H9 (cell line): Measurements from ENCODE around the gene CCDC12. TPM values are rescaled to one million over a fixed set of nuclear protein-coding genes. Genes with fewer than 3 reads are reported as not detected.
A peak's percentile ranks its signal among the peaks of the same experiment; 100 is the strongest.

Experiments
- DNase-seq: peaks from one replicate; pipeline ENCODE4 v3.0.0-alpha.2; 2017
- H2AFZ ChIP-seq: one replicate; pipeline ENCODE4 v1.6.1; 2013; ENCODE audit warnings: mild to moderate bottlenecking, low read length, control low read depth, moderate library complexity
- H2AK5ac ChIP-seq: 2 replicates; pipeline ENCODE4 v1.6.1; 2013; ENCODE audit warnings: low read length, control low read depth, mixed read lengths; ENCODE audit not compliant: insufficient read length
- H2BK120ac ChIP-seq: one replicate; pipeline ENCODE4 v1.6.1; 2013; ENCODE audit warnings: low read depth, mild to moderate bottlenecking, low read length, control low read depth, inconsistent platforms; ENCODE audit not compliant: poor library complexity, severe bottlenecking
- H2BK12ac ChIP-seq: 2 replicates; pipeline ENCODE4 v1.6.1; 2013; ENCODE audit warnings: low read length, control low read depth, mixed read lengths, low read depth; ENCODE audit not compliant: insufficient read length
- H2BK15ac ChIP-seq: 2 replicates; pipeline ENCODE4 v1.6.1; 2013; ENCODE audit warnings: low read depth, low read length, control low read depth
- H2BK20ac ChIP-seq: one replicate; pipeline ENCODE4 v1.6.1; 2013; ENCODE audit warnings: low read depth, mild to moderate bottlenecking, low read length, control low read depth, inconsistent platforms; ENCODE audit not compliant: poor library complexity, severe bottlenecking
- H2BK5ac ChIP-seq: 2 replicates; pipeline ENCODE4 v1.6.1; 2013; ENCODE audit warnings: low read length, control low read depth, mixed read lengths; ENCODE audit not compliant: insufficient read length
- H3K14ac ChIP-seq: 2 replicates; pipeline ENCODE4 v1.6.1; 2013; ENCODE audit warnings: low read length, control low read depth; ENCODE audit not compliant: insufficient read depth
- H3K18ac ChIP-seq: 2 replicates; pipeline ENCODE4 v1.6.1; 2013; ENCODE audit warnings: low read depth, mild to moderate bottlenecking, mixed read lengths, low read length, control low read depth; ENCODE audit not compliant: insufficient read length
- H3K23ac ChIP-seq: 2 replicates; pipeline ENCODE4 v1.6.1; 2013; ENCODE audit warnings: low read length, control low read depth, mixed read lengths, low read depth; ENCODE audit not compliant: insufficient read length
- H3K23me2 ChIP-seq: 2 replicates; pipeline ENCODE4 v1.6.1; 2013; ENCODE audit warnings: low read depth, mild to moderate bottlenecking, mixed read lengths, low read length, control low read depth; ENCODE audit not compliant: insufficient read length, poor library complexity, severe bottlenecking
- H3K27ac ChIP-seq: 2 replicates; pipeline ENCODE4 v1.5.1; 2013; ENCODE audit warnings: low read length, control low read depth, mixed read lengths, low read depth; ENCODE audit not compliant: insufficient read length
- H3K27me3 ChIP-seq: 2 replicates; pipeline ENCODE4 v1.6.1; 2013; ENCODE audit warnings: low read length, control low read depth, inconsistent platforms; ENCODE audit not compliant: insufficient read depth
- H3K4ac ChIP-seq: 2 replicates; pipeline ENCODE4 v1.6.1; 2013; ENCODE audit warnings: low read depth, mild to moderate bottlenecking, control low read depth, inconsistent platforms, low read length, moderate library complexity
- H3K4me1 ChIP-seq: 2 replicates; pipeline ENCODE4 v1.6.1; 2013; ENCODE audit warnings: low read length, control low read depth, inconsistent platforms; ENCODE audit not compliant: insufficient read depth
- H3K4me2 ChIP-seq: 2 replicates; pipeline ENCODE4 v1.6.1; 2013; ENCODE audit warnings: low read length, control low read depth, mixed read lengths; ENCODE audit not compliant: insufficient read length, insufficient read depth
- H3K56ac ChIP-seq: 2 replicates; pipeline ENCODE4 v1.6.1; 2013; ENCODE audit warnings: low read depth, mild to moderate bottlenecking, mixed read lengths, low read length, control low read depth; ENCODE audit not compliant: insufficient read length
- H3K79me1 ChIP-seq: 2 replicates; pipeline ENCODE4 v1.6.1; 2013; ENCODE audit warnings: low read depth, mild to moderate bottlenecking, moderate library complexity, low read length, control low read depth, inconsistent platforms; ENCODE audit not compliant: insufficient read depth, poor library complexity, severe bottlenecking
- H3K79me2 ChIP-seq: 2 replicates; pipeline ENCODE4 v1.6.1; 2013; ENCODE audit warnings: low read length, control low read depth, inconsistent platforms; ENCODE audit not compliant: insufficient read depth
- H3K9ac ChIP-seq: 2 replicates; pipeline ENCODE4 v1.6.1; 2013; ENCODE audit warnings: low read length, control low read depth, mixed read lengths; ENCODE audit not compliant: insufficient read length; ENCODE audit errors: extremely low read depth
- H3K9me3 ChIP-seq: one replicate; pipeline ENCODE4 v1.6.1; 2013; ENCODE audit warnings: low read depth, low read length, inconsistent platforms; ENCODE audit not compliant: control insufficient read depth
- H3T11ph ChIP-seq: one replicate; pipeline ENCODE4 v1.6.1; 2013; ENCODE audit warnings: mild to moderate bottlenecking, low read length, control low read depth, inconsistent platforms
- H4K20me1 ChIP-seq: one replicate; pipeline ENCODE4 v1.6.1; 2013; ENCODE audit not compliant: control insufficient read depth, insufficient read length, insufficient read depth
- H4K5ac ChIP-seq: 2 replicates; pipeline ENCODE4 v1.6.1; 2013; ENCODE audit warnings: low read depth, mild to moderate bottlenecking, mixed read lengths, low read length, control low read depth; ENCODE audit not compliant: insufficient read length
- H4K8ac ChIP-seq: replicated peaks from 2 replicates; pipeline ENCODE4 v1.6.1; 2013; ENCODE audit warnings: low read length, control low read depth, mixed read lengths, low read depth; ENCODE audit not compliant: insufficient read length
- H4K91ac ChIP-seq: 2 replicates; pipeline ENCODE4 v1.6.1; 2013; ENCODE audit warnings: low read depth, mild to moderate bottlenecking, moderate library complexity, mixed read lengths, low read length, control low read depth; ENCODE audit not compliant: insufficient read length
- H3K27ac Mint-ChIP-seq, 3 experiments: 2 replicates in 2 of 3; 3 replicates in 1 of 3; pipeline ENCODE4 v1.8.0; 2020 to 2021; ENCODE audit warnings: mixed read lengths in 3 of 3, mild to moderate bottlenecking in 1 of 3, moderate library complexity in 1 of 3
- H3K27me3 Mint-ChIP-seq: 2 replicates; pipeline ENCODE4 v1.8.0; 2021; ENCODE audit warnings: low read depth, mild to moderate bottlenecking, moderate library complexity, mixed read lengths
- H3K36me3 Mint-ChIP-seq, 3 experiments: 2 replicates in 2 of 3; 3 replicates in 1 of 3; pipeline ENCODE4 v1.8.0; 2020 to 2021; ENCODE audit warnings: low read depth in 3 of 3, mixed read lengths in 3 of 3; ENCODE audit not compliant: insufficient read depth in 1 of 3
- H3K4me1 Mint-ChIP-seq, 2 experiments: 2 replicates each; pipeline ENCODE4 v1.8.0; 2020; ENCODE audit warnings: mixed read lengths in 2 of 2
- H3K4me3 Mint-ChIP-seq, 2 experiments: 2 replicates in 1 of 2; 3 replicates in 1 of 2; pipeline ENCODE4 v1.8.0; 2020 to 2021; ENCODE audit warnings: mild to moderate bottlenecking in 2 of 2, mixed read lengths in 2 of 2, moderate library complexity in 1 of 2
- H3K9me3 Mint-ChIP-seq, 2 experiments: 2 replicates in 1 of 2; 3 replicates in 1 of 2; pipeline ENCODE4 v1.8.0; 2020; ENCODE audit warnings: mild to moderate bottlenecking in 2 of 2, mixed read lengths in 2 of 2, moderate library complexity in 1 of 2
- CTCF ChIP-seq: fragments of 200-600 bp; sonication (generic); conservative IDR thresholded peaks from 3 replicates; pipeline ENCODE4 v1.8.0; 2021; ENCODE audit warnings: antibody characterized with exemption, mild to moderate bottlenecking
- WGBS: extraction: QIAGEN DNeasy Blood & Tissue Kit; methylation state at CpG from one replicate; pipeline ENCODE4 v1.1.7; 2013; ENCODE audit warnings: missing lambda C conversion rate, low lambda C conversion rate, mixed read lengths; ENCODE audit not compliant: insufficient read length; ENCODE audit errors: extremely low coverage; 5-methylcytosine and 5-hydroxymethylcytosine counted together
- total RNA-seq: library from RNA; stranded (reverse); gene quantifications from 2 replicates; pipeline ENCODE4 v1.2.1, GENCODE V29; 2021

Gene CCDC12
- total RNA-seq, 1 experiment from 2014 or later: 54.0 TPM

DNA sequence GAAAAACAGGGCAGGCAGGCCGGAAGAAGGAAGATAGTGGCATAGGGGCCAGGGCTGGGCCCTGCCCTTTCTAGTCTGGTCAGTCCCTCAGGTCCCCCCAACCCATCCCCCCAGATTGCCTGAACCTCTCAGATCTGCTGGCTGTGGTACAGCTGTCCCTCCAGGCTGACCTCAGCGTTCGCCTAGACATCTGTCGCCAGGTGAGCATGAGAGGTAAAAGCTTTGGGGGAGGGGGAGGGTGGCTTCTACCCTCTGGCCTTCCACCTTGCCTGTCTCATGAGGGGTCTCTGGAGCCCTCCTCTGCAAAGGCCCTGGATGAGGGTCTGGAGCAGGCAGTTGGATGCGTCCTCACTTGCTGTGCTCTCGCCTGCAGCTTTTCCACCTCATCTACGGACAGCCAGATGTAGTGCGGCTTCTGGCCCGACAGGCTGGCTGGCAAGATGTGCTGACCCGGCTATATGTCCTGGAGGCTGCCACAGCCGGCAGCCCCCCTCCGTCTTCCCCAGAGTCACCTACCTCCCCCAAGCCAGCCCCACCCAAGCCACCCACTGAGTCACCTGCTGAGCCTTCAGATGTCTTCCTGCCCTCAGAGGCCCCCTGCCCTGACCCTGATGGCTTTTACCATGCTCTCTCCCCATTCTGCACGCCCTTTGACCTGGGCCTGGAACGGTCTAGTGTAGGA, 23.1 kb upstream of the CCDC12 start:
- Histone ChIP-seq H3K79me2 (no peaks in the 10 kb centered on the region), H3K14ac (no peak overlapping the region; the same call in 1 of the 2 replicates), H2BK120ac (no peak overlapping the region), H3K23me2 (no peaks in the 10 kb centered on the region), H4K5ac (no peak overlapping the region), H4K91ac (no peak overlapping the region), H3K27me3 (no peaks in the 10 kb centered on the region), H3K18ac (no peak overlapping the region), H3K27ac (no peak overlapping the region), H4K8ac (no peak overlapping the region), H2AK5ac (no peak overlapping the region), H3K4ac (no peak overlapping the region), H2BK5ac (no peak overlapping the region), H3K56ac (no peak overlapping the region), H3K79me1 (no peaks in the 10 kb centered on the region), H3K9ac (no peak overlapping the region), H3K4me1 (no peaks in the 10 kb centered on the region), H3T11ph (no peak overlapping the region), H2BK15ac (no peak overlapping the region), H3K4me2 (no peak overlapping the region), H2BK20ac (no peak overlapping the region), H2AFZ (no peak overlapping the region), H3K23ac (no peak overlapping the region), H2BK12ac (no peak overlapping the region), H4K20me1 (no peaks in the 10 kb centered on the region), H3K9me3 (no peaks in the 10 kb centered on the region)
- H3K9me3 Mint-ChIP-seq: no peaks in the 10 kb centered on the region; a peak in 1 of 5 replicates
- H3K27ac Mint-ChIP-seq: peak overlapping the region in 1 of 3 experiments; percentile 48; a peak in 1 of 7 replicates
- peaks cover 16 to 34% (median 29%) of the 10 kb centered on the region in 3 experiments; a peak in 6 of 7 replicates for H3K36me3 Mint-ChIP-seq
- no peak for TF ChIP-seq CTCF
- no CpG with 5 or more reads among the region's 14 CpGs for WGBS
- H3K27me3 Mint-ChIP-seq: no peaks in the 10 kb centered on the region
- H3K4me1 Mint-ChIP-seq: peaks cover 5 to 8% of the 10 kb centered on the region in 2 experiments
- DNase-seq: no peak
- no peak overlapping the region for H3K4me3 Mint-ChIP-seq
